PC-9 (cell line): Measurements from ENCODE around the gene KIF7. TPM values are rescaled to one million over a fixed set of nuclear protein-coding genes. Genes with fewer than 3 reads are reported as not detected.

Experiments used
- BruUV-seq: library from RNA; stranded (reverse); fragments of 400-500 nt; replicated peaks from 2 replicates; lab custom pipeline; 2021; lab: Mats Ljungman, UMichigan
- CTCF ChIA-PET: fragments of 300-600 bp; sonication (Branson Sonifier 250); formaldehyde crosslinking; loops from one replicate; lab custom pipeline; 2022; ENCODE audit warnings: antibody characterized with exemption; lab: Charles Lee
- POLR2A ChIA-PET: fragments of 300-600 bp; sonication (Branson Sonifier 250); formaldehyde crosslinking; loops from one replicate; lab custom pipeline; 2022; ENCODE audit warnings: antibody characterized with exemption; ENCODE audit not compliant: unreplicated experiment; lab: Charles Lee
- DNase-seq, 2 experiments: peaks; one replicate each; pipeline versions ENCODE4 v3.0.0 to v3.0.0-alpha.2; 2015 to 2022; ENCODE audit warnings: mixed read lengths in 1 of 2
- H2AFZ ChIP-seq: fragments of 200-600 bp; sonication (generic); 2 replicates; pipeline ENCODE4 v1.8.1; 2017; ENCODE audit warnings: antibody characterized with exemption
- H3F3A ChIP-seq: fragments of 200-600 bp; sonication (generic); 2 replicates; pipeline ENCODE4 v1.8.1; 2017; ENCODE audit warnings: antibody characterized with exemption, mild to moderate bottlenecking, low read depth; ENCODE audit not compliant: insufficient read depth
- H3K27ac ChIP-seq: fragments of 200-600 bp; sonication (generic); 2 replicates; pipeline ENCODE4 v1.6.1; 2016; ENCODE audit warnings: mixed run types
- H3K27me3 ChIP-seq: fragments of 200-600 bp; sonication (generic); 2 replicates; pipeline ENCODE4 v1.6.1; 2016; ENCODE audit warnings: low read depth, mixed run types; ENCODE audit not compliant: insufficient read depth
- H3K36me3 ChIP-seq: fragments of 200-600 bp; sonication (generic); 2 replicates; pipeline ENCODE4 v1.6.1; 2016; ENCODE audit warnings: low read depth, mixed run types
- H3K4me1 ChIP-seq: fragments of 200-600 bp; sonication (generic); replicated peaks from 2 replicates; pipeline ENCODE4 v1.6.1; 2016; ENCODE audit warnings: mixed run types; ENCODE audit not compliant: insufficient read depth
- H3K4me2 ChIP-seq: fragments of 200-600 bp; sonication (generic); 2 replicates; pipeline ENCODE4 v1.6.1; 2017; ENCODE audit warnings: mixed run types
- H3K4me3 ChIP-seq: fragments of 200-600 bp; sonication (generic); 2 replicates; pipeline ENCODE4 v1.6.1; 2016; ENCODE audit warnings: mixed run types
- H3K79me2 ChIP-seq: fragments of 200-600 bp; sonication (generic); 2 replicates; pipeline ENCODE4 v1.6.1; 2017; ENCODE audit warnings: low read depth, mixed run types
- H3K9me2 ChIP-seq: fragments of 200-600 bp; sonication (generic); 2 replicates; pipeline ENCODE4 v1.8.1; 2017; ENCODE audit warnings: mild to moderate bottlenecking; ENCODE audit not compliant: insufficient read depth
- H3K9me3 ChIP-seq: fragments of 200-600 bp; sonication (generic); 2 replicates; pipeline ENCODE4 v1.8.1; 2016; ENCODE audit warnings: low read depth; ENCODE audit not compliant: insufficient read depth
- H4K20me1 ChIP-seq: fragments of 200-600 bp; sonication (generic); 2 replicates; pipeline ENCODE4 v1.8.1; 2017; ENCODE audit not compliant: insufficient read depth
- EZH2 ChIP-seq: fragments of 200-600 bp; sonication (generic); IDR thresholded peaks from 2 replicates; pipeline ENCODE4 v1.8.0; 2017; ENCODE audit warnings: antibody characterized with exemption, low read depth
- intact Hi-C: fragments of 100-400 bp; cut with micrococcal nuclease; formaldehyde crosslinking; loops from one replicate; pipeline ENCODE4 v1.10.0; 2022; ENCODE audit not compliant: unreplicated experiment
- total RNA-seq: library from RNA; stranded (reverse); gene quantifications from 2 replicates; pipeline ENCODE4 v1.2.3, GENCODE V29; 2021
- TF ChIP-seq, protein P1 (sequence below): fragments of 200-600 bp; sonication (generic); conservative IDR thresholded peaks from 2 replicates; pipeline ENCODE4 v1.6.1; 2017; ENCODE audit warnings: mixed run types, antibody characterized with exemption, mild to moderate bottlenecking, moderate library complexity

KIF7 gene
- total RNA-seq, 1 experiment from 2014 or later: 13.3 TPM

DNA sequence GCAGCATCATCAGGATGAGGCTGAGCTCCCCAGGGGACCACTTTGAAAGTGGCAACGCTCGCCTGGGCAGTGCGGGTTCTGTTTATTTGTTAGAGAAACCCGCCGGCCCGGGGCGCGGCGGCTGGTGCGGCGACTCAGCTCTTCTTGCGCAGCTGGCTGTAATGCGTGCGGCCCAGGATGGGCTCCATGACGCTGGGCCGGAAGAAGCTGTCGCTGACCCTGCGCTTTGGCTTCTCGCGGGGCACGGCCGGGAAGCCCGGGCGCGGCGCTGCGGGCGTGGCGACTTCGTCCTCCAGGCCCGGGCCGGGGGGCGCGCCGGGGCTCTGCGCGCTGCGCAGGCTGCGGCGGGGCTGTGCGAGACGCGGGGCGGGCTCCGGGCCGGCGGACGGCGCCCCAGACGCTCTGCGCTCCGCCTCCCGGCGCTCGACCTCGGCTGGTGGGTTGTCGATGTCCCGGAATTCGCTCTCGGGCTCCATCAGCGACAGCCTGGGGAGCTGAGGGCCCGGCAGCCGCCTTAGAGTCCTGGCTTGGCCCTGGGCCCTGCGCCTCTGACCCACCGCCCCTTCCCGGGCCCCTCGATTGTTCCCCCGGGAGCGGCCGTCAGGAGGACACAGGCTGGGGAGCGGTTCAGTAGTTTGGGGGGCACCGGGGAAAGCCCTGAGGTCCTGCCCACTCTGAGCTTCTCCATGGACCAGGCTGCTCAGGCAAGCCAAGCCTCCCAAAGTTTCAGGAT, 10.3 kb upstream of the KIF7 start:
- Histone ChIP-seq H3K36me3 (no peaks in the 10 kb centered on the region), H4K20me1 (no peaks in the 10 kb centered on the region), H3K4me3 (peak overlapping the region; percentile 35; the same call in 1 of the 2 replicates), H3K27ac (no peak overlapping the region), H3F3A (peaks cover 17% of the 10 kb centered on the region), H3K79me2 (peaks cover 8% of the 10 kb centered on the region), H3K4me1 (peaks cover 26% of the 10 kb centered on the region), H3K4me2 (peak overlapping the region; percentile 54; the same call in 1 of the 2 replicates), H3K9me3 (no peaks in the 10 kb centered on the region), H2AFZ (0 out of 2 replicates have a peak overlapping the region, but pooled peaks have one; percentile 58), H3K27me3 (no peaks in the 10 kb centered on the region), H3K9me2 (no peaks in the 10 kb centered on the region)
- no peak for TF ChIP-seq EZH2
- TF ChIP-seq, protein P1, sequence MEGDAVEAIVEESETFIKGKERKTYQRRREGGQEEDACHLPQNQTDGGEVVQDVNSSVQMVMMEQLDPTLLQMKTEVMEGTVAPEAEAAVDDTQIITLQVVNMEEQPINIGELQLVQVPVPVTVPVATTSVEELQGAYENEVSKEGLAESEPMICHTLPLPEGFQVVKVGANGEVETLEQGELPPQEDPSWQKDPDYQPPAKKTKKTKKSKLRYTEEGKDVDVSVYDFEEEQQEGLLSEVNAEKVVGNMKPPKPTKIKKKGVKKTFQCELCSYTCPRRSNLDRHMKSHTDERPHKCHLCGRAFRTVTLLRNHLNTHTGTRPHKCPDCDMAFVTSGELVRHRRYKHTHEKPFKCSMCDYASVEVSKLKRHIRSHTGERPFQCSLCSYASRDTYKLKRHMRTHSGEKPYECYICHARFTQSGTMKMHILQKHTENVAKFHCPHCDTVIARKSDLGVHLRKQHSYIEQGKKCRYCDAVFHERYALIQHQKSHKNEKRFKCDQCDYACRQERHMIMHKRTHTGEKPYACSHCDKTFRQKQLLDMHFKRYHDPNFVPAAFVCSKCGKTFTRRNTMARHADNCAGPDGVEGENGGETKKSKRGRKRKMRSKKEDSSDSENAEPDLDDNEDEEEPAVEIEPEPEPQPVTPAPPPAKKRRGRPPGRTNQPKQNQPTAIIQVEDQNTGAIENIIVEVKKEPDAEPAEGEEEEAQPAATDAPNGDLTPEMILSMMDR: no peak
- ChIA-PET POLR2A (no interaction called here), CTCF (interaction anchor here (0.6 to 0.7 kb wide), 3 partner anchors 306 to 870 kb away, joined by 3 read pairs; no protein-coding TSS in a partner anchor)
- BruUV-seq: no TSS peak
- DNase-seq: peak in 1 of 2 experiments; percentile 35
- intact Hi-C loops: no loop called here

DNA sequence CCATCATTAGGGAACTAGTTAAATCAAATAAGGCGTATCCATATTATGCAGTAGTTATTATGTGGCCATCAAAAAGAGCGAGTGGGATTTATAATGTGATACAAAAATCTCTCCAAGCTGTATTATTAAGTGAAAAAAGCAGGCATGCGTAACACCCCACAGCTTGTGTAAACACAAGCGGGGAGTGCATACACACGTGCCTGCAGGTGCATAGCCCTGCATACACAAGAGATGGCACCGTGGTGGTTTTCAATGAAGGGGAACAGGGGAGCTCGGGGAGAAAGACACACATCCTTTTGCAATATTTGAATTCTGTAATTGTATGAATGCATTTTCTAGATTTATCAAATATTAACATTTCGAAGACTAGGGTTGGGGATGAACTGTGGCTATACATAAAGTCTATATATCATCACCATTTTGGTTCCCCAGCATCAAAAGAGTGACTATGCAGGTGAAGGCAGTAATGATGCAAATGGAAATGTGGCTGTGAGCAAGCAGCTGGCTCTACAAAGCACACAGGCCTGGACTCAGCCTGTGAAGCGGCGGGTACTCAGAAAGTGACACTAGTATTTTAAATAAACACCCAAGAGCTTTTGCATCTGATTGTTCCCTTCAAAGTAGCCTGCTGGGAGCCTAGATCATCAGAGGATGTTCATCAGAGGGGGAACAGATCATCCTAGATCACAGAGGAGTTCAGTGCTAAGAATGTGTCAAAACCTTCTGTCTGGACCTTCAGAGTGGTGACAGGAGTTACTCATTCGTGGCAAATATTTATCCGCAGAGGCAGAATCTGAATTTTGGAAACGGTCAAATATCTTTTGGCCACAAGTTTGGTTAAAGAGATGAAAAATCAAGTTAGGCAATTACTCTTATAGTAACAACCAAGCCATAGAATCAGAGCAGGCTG, 9.4 kb upstream of the KIF7 start:
- H3K4me3 ChIP-seq: no peak overlapping the region
- H3K9me2 ChIP-seq: no peaks in the 10 kb centered on the region
- no TSS peak for BruUV-seq
- intact Hi-C loops: no loop called here
- no peak overlapping the region for H2AFZ ChIP-seq
- H3K27me3 ChIP-seq: no peaks in the 10 kb centered on the region
- peak overlapping the region; percentile 54; the same call in 1 of the 2 replicates for H3K4me2 ChIP-seq
- no peaks in the 10 kb centered on the region for H3K9me3 ChIP-seq
- no peak overlapping the region for H3K27ac ChIP-seq
- H3K4me1 ChIP-seq: peaks cover 26% of the 10 kb centered on the region
- peaks cover 17% of the 10 kb centered on the region for H3F3A ChIP-seq
- ChIA-PET CTCF (interaction anchor here (0.6 to 0.7 kb wide), 3 partner anchors 305 to 871 kb away, joined by 3 read pairs; no protein-coding TSS in a partner anchor), POLR2A (no interaction called here)
- TF ChIP-seq, protein P1: no peak
- no peak for TF ChIP-seq EZH2
- no peaks in the 10 kb centered on the region for H4K20me1 ChIP-seq
- no peak for DNase-seq
- no peaks in the 10 kb centered on the region for H3K36me3 ChIP-seq
- H3K79me2 ChIP-seq: peaks cover 8% of the 10 kb centered on the region
